Psoas muscle (tissue), 8 donors: Measurements from ENCODE around the gene BRAF. TPM values are rescaled to one million over a fixed set of nuclear protein-coding genes. Genes with fewer than 3 reads are reported as not detected.

Source experiments
- ATAC-seq, 4 donors: fragments of 200-7000 bp; cut with Tn5 transposase; one replicate each; pipeline ENCODE4 v1.9.1; 2020; ENCODE audit warnings: moderate library complexity in 3 of 4, mild to moderate bottlenecking in 2 of 4
- DNase-seq, 2 donors: peaks; one replicate each; pipeline ENCODE4 v3.0.0-alpha.2; 2020
- H3K27ac ChIP-seq: fragments of 200-600 bp; one replicate; pipeline ENCODE4 v1.8.0; 2022
- H3K27me3 ChIP-seq, 3 donors: fragments of 200-600 bp in 1 of 3; one replicate each; pipeline versions ENCODE4 v1.6.1 to v1.8.0; 2013 to 2022; ENCODE audit warnings: low read length in 2 of 3, mild to moderate bottlenecking in 2 of 3, moderate library complexity in 1 of 3; ENCODE audit not compliant: insufficient read depth in 3 of 3
- H3K36me3 ChIP-seq, 2 donors: fragments of 200-600 bp in 1 of 2; one replicate each; pipeline versions ENCODE4 v1.6.1 to v1.8.0; 2013 to 2022; ENCODE audit warnings: low read depth in 1 of 2, mild to moderate bottlenecking in 1 of 2, moderate library complexity in 1 of 2; ENCODE audit not compliant: insufficient read depth in 1 of 2
- H3K4me1 ChIP-seq: fragments of 200-600 bp; one replicate; pipeline ENCODE4 v1.8.0; 2022
- H3K4me3 ChIP-seq: fragments of 200-600 bp; one replicate; pipeline ENCODE4 v1.8.0; 2022; ENCODE audit warnings: mild to moderate bottlenecking
- H3K9me3 ChIP-seq: fragments of 200-600 bp; one replicate; pipeline ENCODE4 v1.8.0; 2022
- WGBS, 3 donors: extraction: QIAGEN DNeasy Blood & Tissue Kit; methylation state at CpG; one replicate each; pipeline versions ENCODE4 v1.1.6 to v1.1.7; 2013; 5-methylcytosine and 5-hydroxymethylcytosine counted together
- intact Hi-C, 2 donors: fragments of 100-400 bp; cut with DNase I; formaldehyde crosslinking; loops; one replicate each; pipeline versions ENCODE4 v1.11.0 to v1.14.2; 2022
- polyA plus RNA-seq, 3 donors: library from polyadenylated mRNA; stranded (reverse); fragments of 200-250 nt; gene quantifications; one replicate each; pipeline ENCODE4 v1.2.3, GENCODE V29; 2013
- total RNA-seq, 4 donors: library from RNA; stranded (reverse); fragmentation: NEBNext Ultra II Directional in 2 of 4; extraction: Animal tissue kit (Norgen Biotek cat#: 25700) in 2 of 4; gene quantifications; one replicate each; pipeline versions ENCODE4 v1.2.1 to v1.2.4, GENCODE V29; 2021 to 2023
- TF ChIP-seq, protein P1 (sequence below): fragments of 200-600 bp; IDR thresholded peaks from one replicate; pipeline ENCODE4 v1.8.0; 2022; ENCODE audit warnings: antibody characterized with exemption
- donor health status: healthy with polysubstance abuse.
- donor health status: DM: no; HTN: no; CAD: no; lungs with moderate emphysema.
- donor health status: Bipolar disorder and iron deficiency.
- donor health status: healthy.
- donor health status: DM: yes; HTN: yes; CAD: no.
- donor health status: DM: no; HTN: no; CAD: no.
- donor health status: DM: no; HTN: no; CAD: no.
- donor health status: DM: yes; HTN: yes; CAD: no.

BRAF gene
- total and polyA plus RNA-seq, 7 donors = 5.0 to 22.6 (median 16.8) TPM

DNA sequence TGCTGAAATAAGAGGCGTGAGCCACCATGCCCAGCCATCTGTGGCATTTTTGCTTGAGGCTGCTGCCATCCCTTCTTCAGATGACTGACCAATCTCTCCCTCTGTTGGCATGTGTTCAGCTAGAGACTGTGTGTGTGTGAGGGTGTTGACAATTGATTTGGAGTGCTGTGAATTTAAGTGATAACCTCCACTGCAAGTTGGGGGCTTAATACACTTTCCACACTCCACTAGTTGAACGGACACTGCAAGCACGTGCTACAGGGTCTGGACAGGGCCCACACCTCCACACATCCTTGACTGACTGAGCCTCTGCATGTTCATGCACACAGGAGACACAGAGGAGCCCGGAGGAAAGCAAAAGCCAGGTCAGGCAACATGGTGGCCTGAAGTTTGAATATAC is 51.3 kb downstream of the BRAF start:
- Histone ChIP-seq H3K27me3 (no peaks in the 10 kb centered on the region), H3K9me3 (no peaks in the 10 kb centered on the region), H3K4me3 (no peak overlapping the region), H3K36me3 (no peaks in the 10 kb centered on the region), H3K4me1 (peaks cover 13% of the 10 kb centered on the region), H3K27ac (no peak overlapping the region)
- intact Hi-C loops = no loop called here
- ATAC-seq (no peak), DNase-seq (no peak)
- 77 to 87% (median 78%) methylated on average over 4 of the region's 4 CpGs for WGBS, 3 donors
- TF ChIP-seq, protein P1, sequence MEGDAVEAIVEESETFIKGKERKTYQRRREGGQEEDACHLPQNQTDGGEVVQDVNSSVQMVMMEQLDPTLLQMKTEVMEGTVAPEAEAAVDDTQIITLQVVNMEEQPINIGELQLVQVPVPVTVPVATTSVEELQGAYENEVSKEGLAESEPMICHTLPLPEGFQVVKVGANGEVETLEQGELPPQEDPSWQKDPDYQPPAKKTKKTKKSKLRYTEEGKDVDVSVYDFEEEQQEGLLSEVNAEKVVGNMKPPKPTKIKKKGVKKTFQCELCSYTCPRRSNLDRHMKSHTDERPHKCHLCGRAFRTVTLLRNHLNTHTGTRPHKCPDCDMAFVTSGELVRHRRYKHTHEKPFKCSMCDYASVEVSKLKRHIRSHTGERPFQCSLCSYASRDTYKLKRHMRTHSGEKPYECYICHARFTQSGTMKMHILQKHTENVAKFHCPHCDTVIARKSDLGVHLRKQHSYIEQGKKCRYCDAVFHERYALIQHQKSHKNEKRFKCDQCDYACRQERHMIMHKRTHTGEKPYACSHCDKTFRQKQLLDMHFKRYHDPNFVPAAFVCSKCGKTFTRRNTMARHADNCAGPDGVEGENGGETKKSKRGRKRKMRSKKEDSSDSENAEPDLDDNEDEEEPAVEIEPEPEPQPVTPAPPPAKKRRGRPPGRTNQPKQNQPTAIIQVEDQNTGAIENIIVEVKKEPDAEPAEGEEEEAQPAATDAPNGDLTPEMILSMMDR = no peak

DNA sequence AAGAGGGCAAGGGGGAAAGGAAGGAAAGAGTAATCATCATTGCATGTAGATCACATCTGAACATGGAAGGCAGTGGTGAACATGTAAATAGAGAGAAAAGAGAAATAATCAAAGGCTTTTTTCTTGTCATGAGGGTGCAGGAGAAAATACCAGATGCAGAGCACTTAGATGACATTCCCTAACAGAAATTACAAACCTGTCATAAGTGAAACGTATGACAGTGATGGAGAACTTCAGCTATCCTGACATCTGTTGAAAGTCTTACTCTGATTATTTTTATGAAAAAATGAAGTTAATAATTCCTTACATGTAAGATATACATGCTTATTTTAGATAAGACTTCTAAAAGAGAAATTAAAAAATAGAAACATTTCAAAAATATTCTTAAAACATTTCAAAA is 54.7 kb downstream of the BRAF start:
- Histone ChIP-seq H3K4me3 (no peak overlapping the region), H3K9me3 (no peaks in the 10 kb centered on the region), H3K36me3 (no peaks in the 10 kb centered on the region), H3K27me3 (no peaks in the 10 kb centered on the region), H3K27ac (no peak overlapping the region), H3K4me1 (peaks cover 5% of the 10 kb centered on the region)
- ATAC-seq (no peak), DNase-seq (no peak)
- 58 to 75% (median 65%) methylated on average over 1 of the region's 1 CpG for WGBS, 3 donors
- TF ChIP-seq, protein P1 = no peak
- intact Hi-C loops = no loop called here

DNA sequence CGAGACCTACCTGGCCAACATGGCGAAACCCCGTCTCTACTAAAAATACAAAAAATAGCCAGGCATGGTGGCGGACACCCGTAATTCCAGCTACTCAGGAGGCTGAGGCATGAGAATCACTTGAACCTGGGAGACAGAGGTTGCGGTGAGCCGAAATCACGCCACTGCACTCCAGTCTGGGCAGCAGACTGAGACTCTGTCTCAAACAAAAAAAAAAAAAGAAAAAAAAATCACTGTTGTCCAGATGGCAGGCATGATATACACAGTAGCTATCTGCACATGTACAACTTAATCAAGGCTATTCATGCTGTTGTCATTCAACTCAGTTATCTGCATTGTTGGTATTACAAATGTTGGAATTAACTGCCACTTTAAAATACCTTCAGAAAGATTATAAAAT is 55.3 kb downstream of the BRAF start:
- 93 to 96% (median 95%) methylated on average over 8 of the region's 8 CpGs for WGBS, 3 donors
- no peak for ATAC-seq
- intact Hi-C loops = no loop called here

DNA sequence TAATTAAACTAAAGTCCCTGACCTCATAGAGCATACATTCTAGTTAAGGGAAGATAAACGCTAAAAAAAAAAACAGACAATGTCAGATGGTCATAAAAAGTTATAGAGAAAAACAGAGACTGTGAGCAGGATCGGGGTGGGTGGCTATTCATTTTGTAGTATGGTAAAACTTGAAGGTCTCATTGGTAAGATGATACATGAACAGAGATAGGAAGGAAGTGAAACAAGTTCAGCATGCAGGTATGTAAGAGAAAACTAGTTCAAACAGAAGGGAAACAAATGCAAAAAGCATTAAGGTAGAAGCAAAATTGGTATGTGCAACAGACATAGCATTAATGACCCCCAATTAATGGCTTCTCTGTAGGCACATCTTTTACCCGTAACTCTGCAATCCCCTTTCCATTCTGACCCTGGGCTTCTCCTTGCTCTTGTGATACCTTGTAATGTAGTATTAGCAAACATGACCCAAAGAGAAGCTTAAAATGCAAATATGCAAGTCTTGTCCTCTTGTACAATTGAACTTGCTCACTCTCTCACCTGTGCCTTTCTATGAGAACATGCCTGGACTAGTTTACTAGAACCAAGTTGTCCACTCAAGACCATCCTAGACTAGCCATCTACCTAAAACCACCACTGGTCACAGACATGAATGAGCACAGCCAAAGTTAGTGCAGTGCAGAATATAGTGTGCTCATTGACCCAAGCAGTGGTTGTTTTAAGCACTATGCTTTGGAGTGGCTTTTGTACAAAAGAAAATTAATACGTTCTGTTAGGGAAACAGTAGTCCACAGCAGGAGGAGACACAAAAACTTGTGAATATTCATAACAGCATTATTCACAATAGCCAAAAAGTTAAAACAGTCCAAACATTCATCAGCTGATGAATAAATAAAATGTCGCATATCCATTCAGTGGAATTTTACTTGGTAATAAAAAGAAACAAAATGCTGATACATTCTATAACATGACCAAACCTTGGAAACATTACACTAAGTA is 57.0 kb downstream of the BRAF start:
- no peak for DNase-seq
- no peaks in the 10 kb centered on the region for H3K27me3 ChIP-seq
- H3K4me1 ChIP-seq = peaks cover 5% of the 10 kb centered on the region
- no peaks in the 10 kb centered on the region for H3K36me3 ChIP-seq
- H3K9me3 ChIP-seq = no peaks in the 10 kb centered on the region
- WGBS, 3 donors = 94 to 96% (median 95%) methylated on average over 5 of the region's 5 CpGs
- intact Hi-C loops = no loop called here
- H3K27ac ChIP-seq = no peak overlapping the region
- TF ChIP-seq, protein P1 = no peak
- no peak overlapping the region for H3K4me3 ChIP-seq
- no peak for ATAC-seq

More for the DNA sequence above, 55.3 kb downstream of the BRAF start:
- Histone ChIP-seq H3K27ac (no peak overlapping the region), H3K4me3 (no peak overlapping the region), H3K4me1 (peaks cover 5% of the 10 kb centered on the region), H3K9me3 (no peaks in the 10 kb centered on the region), H3K36me3 (no peaks in the 10 kb centered on the region), H3K27me3 (no peaks in the 10 kb centered on the region)
- TF ChIP-seq, protein P1 = no peak
- DNase-seq = no peak
